HUDEP-2 (cell line): ENCODE data around the gene EML4.

Experiments used
- DNase-seq, 76 experiments: peaks; one replicate each; lab custom pipeline; 2025; ENCODE audit not compliant: unreplicated experiment in 76 of 76; lab: John Stamatoyannopoulos, UW

EML4 gene

DNA sequence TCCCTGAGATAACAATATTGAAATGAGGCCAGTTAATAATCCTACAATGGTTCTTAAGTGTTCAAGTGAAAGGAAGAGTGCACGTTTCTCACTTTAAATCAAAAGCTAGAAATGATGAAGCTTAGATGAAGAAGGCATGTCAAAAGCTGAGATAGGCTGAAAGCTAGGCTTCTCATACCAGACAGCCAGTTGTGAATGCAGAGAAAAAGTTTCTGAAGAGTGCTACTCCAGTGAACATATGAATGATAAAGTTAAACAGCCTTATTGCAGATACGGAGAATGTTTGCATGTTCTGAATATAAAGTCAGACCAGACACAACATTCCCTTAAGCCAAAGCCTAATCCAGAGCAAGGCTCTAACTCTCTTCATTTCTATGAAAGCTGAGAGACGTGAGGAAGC is 51.4 kb downstream of the EML4 start:
- no peak for DNase-seq

DNA sequence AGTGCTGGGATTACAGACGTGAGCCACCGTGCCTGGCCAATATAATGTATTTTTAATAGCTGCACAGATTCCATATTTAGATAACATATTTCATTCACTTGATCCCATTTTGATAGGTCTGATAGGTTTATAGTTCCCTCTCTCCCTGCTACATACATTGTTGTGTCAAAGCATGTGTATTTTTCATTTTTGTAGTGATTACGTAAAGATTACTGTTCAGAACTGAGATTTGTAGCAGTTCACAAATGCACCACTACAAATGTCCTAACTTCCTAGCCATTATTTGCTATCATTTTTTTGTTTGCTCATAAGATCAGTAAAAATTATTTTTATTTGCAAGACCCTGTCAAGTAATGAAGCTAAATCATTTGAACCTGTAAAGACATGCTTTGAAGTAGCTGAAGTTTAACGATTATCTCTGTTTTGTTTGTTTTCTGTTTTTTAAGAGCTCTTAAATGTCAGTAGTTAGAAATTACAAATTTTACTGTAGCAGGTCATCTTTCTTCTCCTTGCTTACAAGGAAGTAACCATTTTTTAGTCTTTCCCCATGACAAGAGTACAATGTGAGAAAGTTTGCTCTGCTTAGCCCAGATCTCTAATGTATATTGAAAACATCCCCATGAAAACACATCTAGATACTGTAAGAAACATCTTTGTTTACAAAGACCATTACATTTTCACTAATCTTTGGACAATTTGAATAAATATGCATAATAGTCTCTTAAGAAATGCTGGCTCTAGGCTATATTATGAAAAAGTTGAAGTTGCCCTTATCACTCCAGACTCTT is 54.1 kb downstream of the EML4 start:
- no peak for DNase-seq

DNA sequence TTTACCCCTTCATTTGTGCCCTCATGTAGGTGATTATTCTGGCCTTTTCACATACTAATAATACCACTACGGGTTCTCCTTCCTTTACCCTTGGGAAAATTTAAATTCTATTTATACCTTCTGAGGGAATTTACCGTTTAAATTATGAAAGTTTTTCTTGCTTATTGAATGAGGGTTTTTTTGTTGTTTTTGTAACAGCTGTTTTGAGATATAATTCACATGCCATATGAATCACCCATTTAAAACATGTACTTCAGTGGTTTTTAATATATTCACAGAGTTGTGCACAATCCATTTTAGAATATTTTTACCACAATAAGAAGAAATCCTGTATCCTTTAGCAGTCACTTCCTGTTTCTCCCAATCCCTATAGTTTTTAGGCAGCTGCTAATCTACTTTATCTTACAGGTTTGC is 54.7 kb downstream of the EML4 start:
- no peak for DNase-seq

DNA sequence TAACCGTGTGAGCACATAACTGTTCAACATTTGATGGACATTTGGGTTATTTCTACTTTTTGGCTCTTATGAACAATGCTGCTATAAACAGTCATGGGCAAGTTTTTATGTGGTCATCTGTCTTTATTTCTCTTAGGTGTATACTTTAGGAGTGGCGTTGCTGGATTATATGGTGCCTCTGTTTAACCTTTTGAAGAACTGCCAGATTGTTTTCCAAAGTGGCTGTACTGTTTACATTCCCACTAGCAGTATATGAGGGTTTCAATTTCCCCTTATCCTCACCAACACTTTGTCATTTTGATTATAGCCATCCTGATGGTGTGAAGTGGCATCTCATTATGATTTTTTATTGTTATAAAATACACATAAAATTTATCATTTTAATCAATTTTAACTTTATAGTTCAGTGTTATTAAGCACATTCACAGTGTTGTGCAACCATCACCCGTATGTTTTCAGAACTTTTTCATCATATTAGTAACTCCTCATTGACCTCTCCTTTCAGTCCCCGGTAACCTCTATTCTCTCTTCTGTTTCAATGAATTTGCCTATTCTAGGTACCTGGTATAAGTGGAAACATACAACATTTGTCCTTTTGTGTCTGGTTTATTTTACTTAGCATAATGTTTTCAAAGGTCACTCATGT is 55.4 kb downstream of the EML4 start:
- DNase-seq, result no peak

DNA sequence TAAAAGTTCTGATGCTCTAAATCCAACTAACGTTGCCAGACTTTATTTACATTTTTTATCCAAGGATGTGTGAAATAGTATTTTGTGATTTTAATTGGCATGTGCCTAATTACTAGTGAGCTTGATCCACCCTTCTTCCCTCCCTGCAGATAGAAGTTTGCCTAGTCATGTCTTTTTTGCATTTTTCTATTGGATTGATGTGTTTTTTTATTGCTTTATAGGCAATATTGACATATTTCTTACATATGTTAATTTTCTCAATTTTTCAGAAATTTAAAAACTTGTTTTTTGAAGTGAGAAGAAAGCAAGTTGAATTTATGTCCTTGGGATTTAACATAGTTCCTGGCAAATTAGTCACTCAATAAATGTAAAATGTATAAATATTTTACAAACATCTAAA is 56.4 kb downstream of the EML4 start:
- DNase-seq, result no peak

DNA sequence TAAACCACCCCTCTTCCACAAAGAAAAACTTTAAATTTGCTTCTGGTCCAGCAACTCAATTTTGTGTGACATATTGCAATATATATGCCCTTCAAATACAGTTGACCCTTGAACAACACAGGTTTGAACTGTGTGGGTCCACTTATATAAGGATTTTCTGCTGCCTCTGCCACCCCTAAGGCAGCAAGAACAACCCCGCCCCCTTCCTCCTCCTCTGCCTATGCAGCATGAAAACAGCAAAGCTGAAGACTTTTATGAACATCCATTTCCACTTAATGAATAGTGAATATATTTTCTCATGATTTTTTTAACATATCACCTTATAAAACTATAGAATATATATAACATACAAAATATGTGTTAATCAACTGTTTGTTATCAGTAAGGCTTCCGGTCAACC is 58.3 kb downstream of the EML4 start:
- DNase-seq, result no peak

DNA sequence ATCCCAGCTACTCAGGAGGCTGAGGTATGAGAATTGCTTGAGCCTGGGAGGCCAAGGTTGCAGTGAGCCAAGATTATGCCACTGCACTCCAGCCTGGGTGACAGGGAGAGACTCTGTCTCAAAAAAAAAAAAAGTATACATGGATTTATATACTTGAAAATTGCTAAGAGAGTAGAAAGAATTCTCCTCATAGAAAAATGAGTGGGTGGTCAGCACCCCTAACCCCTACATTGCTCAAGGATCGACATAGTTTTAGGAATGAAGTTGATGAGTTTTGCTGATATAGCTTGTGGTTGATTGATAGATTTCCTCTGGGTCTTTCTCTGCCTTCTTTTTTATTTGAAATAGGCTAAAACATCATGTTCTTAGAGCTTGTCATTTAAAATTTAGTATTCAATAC is 58.9 kb downstream of the EML4 start:
- no peak for DNase-seq

DNA sequence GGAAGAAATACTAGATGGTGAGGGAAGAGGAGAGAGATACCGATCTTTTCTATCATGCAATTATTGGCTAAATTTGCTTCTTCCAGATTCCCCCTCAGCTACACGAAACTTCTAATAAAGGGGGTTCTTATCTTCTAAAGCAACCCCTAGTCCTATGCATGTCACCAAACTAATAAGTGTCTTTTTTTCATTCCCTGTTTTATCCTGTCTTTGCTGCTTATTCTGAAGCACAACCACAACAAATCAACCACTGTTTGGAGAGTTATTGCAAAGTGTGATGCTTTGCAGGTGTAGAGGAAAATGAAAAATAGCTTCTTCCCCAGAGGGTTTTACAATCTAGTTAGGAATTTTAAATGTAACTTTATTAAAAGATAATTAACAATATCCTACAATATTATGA is 60.8 kb downstream of the EML4 start:
- DNase-seq, result no peak

DNA sequence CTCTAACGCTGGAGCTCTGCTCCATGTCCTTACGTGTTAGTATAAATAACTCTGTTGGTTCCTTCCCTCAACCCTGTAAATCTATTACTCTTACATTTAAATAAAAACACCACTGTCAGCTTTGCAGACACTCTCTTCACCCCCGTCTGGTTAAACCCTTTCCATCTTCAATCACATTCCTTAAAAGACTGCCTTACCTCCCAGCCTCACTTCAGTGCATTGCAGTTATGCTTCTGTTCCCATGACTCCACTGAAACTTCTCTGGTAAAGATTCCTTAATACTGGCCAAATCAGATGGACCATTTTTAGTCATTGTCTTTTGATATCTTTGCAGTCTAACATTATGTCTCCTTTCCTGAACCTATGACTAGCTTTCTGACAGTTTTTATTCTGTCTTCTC is 61.7 kb downstream of the EML4 start:
- DNase-seq, result no peak

DNA sequence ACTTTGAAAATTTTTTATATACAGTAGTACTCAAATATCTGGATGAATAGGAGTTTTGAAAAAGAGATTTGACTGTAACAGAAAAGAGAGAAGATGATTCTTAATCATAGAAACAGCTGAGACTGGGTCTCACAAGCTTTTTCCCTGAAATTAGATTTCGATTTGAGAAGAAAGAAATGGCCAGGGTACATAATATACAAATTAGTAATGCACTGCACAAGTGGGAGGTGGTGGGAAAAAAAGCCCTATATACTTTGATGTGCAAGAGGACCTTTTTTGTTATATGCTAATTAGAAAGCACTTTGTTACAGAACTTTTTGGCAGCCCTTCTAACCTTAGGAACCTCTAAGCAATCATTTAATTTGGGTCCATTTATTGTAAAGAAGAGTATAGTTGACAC is 62.9 kb downstream of the EML4 start:
- DNase-seq, result no peak

DNA sequence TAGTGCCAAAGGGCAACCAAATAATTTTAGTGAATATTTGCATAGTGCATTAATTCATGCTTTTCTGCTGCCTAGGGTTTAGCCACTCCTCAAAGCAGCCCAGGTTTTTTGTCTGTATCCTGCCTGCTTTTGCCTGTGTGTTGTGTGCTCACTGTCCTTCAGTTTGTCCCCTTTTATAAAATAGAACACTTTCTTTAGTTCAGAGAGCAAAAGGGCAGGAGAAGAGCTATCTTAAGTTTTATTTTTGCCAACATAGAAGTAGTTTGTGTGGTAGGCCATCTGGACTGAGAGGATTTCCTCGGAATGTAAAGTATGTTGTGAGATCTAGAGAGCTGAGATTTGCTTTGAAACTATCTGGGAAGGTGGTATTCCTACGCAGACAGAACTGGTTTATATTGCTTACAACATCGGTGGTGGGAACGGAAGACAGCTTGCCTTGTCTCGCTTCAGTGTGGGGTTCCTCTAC is 64.9 kb downstream of the EML4 start:
- DNase-seq, result no peak

DNA sequence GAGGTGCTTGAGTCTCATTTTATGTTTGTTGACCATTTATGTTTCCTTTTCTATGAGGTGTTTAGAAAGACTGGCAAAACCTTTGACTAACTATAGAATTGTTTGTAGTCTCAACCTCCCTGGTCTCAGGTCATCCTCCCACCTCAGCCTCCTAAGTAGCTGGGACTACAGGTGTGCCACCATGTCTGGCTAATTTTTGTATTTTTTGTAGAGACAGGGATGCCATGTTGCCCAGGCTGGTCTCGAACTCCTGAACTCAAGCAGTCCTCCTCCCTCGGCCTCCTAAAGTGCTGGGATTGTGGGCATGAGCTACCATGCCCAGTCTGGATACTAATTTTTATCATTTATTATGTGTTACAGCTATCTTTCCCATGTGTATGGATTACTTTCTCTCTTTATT is 67.8 kb downstream of the EML4 start:
- DNase-seq, result no peak

DNA sequence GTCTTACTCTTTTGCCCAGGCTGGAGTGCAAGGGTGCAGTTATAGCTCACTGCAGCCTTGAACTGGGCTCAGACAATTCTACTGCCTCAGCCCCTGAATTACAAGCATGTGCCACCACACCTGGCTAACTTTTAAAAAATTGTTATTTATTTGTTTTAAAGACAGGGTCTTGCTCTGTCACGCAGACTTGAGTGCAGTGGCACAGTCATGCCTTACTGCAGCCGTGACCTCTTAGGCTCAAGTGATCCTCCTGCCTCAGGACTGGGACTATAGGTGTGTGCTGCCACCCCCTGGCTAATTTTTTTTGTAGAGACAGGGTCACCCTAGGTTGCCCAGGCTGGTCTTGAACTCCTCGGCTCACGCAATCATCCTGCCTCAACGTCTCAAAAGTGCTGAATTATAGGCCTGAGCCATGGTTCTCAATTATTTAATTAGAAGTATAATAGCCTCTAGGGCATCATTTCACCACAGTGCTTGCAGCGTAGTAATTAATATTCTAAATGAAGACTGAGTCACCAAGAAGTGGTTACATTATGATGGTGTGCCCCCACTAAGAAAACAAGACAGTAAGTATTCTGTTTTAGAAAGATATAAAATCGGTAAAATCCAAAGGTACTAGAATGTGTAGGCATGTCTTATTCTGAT is 69.6 kb downstream of the EML4 start:
- DNase-seq, result peak in 50 of 76 experiments; percentile 1 to 69 (median 23)

DNA sequence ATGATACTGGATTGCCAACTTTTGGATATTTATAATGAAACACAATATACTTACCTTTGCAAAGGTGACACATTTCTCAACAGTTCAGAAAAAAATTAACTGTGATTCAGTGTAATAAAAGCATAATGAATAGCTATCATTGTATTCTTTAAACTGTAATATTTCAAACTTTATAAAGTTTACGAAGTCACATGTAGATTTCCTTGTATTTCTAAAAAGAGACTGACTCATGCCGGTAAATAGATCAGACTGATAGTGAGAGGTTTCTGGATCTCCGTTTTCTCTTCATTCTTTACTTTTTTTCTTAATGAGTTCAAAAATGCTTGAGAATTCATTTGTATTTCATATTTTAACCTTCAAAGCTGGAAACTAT is 70.1 kb downstream of the EML4 start:
- no peak for DNase-seq

DNA sequence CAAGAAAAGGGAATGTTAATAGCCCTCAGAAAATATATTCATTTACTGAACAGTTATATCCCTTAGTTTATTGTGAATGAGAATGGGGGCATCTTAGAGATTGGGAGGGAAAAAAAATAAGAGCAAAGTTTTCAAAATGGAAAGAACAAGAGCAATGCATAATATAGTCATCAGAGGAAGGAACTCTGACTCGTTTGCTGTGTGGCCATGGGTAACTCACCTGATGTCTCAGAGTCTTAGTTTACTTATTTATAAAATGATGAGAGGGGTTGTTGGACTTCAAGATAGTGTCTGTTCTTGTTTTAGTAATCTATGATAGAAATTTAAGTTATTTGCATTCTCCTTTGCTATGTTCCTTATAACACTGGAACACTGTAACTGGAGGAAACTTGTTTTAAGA is 70.7 kb downstream of the EML4 start:
- no peak for DNase-seq

DNA sequence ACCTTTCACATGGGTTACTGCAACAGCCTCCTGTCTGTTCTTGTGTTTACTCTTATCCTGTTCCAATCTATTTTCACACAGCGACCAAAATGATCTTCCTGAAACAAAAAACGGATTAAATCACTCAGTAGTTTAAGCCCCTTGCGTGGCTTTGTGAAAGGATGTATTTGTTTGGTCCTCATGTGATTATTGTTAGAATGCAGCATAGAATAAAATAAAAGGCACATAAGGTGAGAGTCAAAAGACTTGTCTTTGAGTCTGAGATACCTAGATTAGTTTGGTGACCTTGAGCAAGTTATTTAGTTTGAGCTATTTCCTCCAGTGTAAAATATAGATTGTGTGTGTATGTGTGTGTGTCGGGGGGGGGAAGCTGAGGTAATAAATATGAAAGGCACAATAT is 72.4 kb downstream of the EML4 start:
- no peak for DNase-seq

DNA sequence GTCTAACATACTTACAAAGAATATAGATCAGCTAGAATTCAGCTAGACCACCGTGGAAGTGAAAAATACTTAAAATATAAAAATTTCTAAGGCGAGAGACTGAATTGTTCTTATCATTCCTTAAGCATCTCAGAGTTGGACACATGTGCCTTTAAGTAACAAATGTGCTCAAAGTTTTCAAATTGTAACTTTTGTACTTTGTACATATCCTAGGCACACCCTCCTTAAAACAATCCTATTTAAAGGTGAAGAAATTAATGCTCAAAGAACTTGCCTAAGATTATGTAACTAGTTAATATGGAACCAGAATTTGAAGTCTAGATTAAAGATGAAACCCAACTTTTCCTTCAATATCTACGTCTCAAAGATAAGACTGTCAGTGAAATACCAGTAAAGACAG is 74.1 kb downstream of the EML4 start:
- no peak for DNase-seq

DNA sequence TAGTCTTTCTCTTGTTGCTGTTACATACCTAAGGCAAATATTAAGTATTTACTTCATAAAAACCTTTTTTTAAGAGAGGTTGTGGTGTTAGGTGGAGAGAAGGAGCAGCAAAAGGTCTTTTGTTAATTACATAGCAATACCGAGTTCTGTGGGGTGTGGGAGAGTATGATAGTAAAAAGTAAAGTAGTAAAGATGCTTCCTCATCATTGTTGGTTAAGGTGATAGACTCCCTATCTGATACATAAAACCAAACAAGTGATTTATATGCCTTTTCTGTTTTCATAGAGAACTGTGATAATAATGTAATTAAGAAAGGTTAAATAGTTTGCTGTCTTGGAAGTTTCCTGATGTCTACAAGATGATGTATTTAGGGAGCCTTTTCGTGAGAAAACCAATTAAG is 75.4 kb downstream of the EML4 start:
- DNase-seq, result no peak

DNA sequence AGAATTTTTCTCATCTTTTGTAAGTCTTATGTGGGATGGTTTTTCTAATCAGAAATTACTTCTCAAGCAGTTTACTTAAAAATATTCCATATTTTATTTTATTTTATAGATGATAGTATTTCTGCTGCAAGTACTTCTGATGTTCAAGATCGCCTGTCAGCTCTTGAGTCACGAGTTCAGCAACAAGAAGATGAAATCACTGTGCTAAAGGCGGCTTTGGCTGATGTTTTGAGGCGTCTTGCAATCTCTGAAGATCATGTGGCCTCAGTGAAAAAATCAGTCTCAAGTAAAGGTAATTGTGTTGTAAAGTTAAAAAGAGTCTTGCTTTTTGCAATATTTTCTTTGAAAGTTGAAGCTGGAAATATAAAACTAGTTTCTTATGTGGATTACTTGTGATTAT is 76.2 kb downstream of the EML4 start:
- DNase-seq, result no peak

DNA sequence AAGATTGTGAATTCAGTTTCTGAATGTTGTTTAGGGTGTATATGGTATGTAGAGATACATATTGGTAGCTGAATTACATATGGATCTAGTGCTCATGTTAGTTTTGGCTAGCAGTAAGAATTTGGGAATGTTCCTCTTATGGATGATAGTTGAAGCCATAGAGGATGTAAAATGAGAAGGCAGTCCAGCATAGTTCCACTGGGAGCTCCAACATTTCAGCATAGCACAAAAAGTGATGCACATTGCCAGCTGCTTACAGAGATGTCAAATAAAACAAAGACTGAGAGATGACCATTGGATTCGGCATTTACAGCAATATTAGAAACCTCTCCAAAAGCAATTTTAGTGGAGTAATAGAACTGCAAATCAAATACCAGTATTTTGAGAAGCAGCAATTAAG is 77.4 kb downstream of the EML4 start:
- DNase-seq, result no peak

DNA sequence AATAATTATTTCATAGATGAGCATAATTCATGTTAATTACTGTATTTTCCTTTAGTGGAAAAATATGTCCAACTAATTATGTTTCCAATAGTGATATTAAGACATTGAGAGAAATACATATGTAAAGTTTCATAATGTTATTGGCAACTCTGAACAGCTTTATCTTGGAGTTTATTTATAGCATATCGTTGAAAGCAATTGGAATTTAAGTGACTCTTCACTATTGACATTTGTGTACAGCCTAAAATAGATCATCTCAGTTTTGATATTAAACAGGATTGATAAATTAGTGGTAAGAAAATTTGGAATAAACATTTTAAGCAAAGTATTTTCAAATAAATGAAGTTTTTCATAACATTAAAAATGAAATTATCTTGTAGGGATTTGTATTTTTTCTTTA is 79.7 kb downstream of the EML4 start:
- no peak for DNase-seq

DNA sequence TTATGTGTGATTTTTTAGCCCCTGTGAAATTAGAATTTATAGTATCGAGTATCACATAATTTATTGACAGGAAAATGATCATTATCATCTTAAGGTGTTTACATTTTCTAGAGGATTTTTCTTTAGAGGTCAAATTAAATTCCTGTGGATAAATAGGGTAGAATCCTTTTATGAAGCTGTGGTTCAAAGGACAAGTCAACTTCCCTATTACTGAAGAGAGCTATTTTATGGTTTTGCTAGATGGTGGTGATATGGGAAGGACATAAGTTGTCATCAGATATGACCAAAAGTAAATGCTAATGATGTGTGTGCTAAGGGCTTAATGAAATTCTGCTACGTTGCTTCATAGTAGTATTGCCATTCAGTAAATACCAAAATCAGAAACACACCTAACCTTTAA is 80.1 kb downstream of the EML4 start:
- DNase-seq, result no peak
